Activated CD8-positive, alpha-beta T cell treated with anti-CD3 and anti-CD28 coated beads for 36 hours (primary cell): ENCODE data around the gene PPP1R13L. TPM values are rescaled to one million over a fixed set of nuclear protein-coding genes. Genes with fewer than 3 reads are reported as not detected.
"Not testable (repeated sequence)": the region's sequence is repeated elsewhere in the genome, so short reads cannot be mapped to it uniquely, and the experiment has no call there.

Experiments used
- ATAC-seq: fragments of 200-7000 bp; cut with Tn5 transposase; one replicate; pipeline ENCODE4 v1.10.0; 2021; ENCODE audit warnings: mild to moderate bottlenecking, moderate library complexity
- CTCF ChIA-PET: fragments of 350-600 bp; sonication (Branson Sonifier 250); formaldehyde crosslinking; loops from one replicate; lab custom pipeline; 2021; ENCODE audit warnings: antibody characterized with exemption; lab: Charles Lee
- POLR2A ChIA-PET: fragments of 350-600 bp; sonication (Branson Sonifier 250); formaldehyde crosslinking; loops from one replicate; lab custom pipeline; 2021; ENCODE audit warnings: antibody characterized with exemption; lab: Charles Lee
- DNase-seq: peaks from one replicate; pipeline ENCODE4 v3.0.0-alpha.2; 2020
- H3K27ac Mint-ChIP-seq: one replicate; pipeline ENCODE4 v1.8.0; 2021; ENCODE audit warnings: mild to moderate bottlenecking, mixed read lengths
- H3K27me3 Mint-ChIP-seq: one replicate; pipeline ENCODE4 v1.8.0; 2021; ENCODE audit warnings: mixed read lengths
- H3K36me3 Mint-ChIP-seq: one replicate; pipeline ENCODE4 v1.8.0; 2021; ENCODE audit warnings: low read depth, mixed read lengths
- H3K4me1 Mint-ChIP-seq: one replicate; pipeline ENCODE4 v1.8.0; 2021; ENCODE audit warnings: low read depth, mixed read lengths
- H3K4me3 Mint-ChIP-seq: one replicate; pipeline ENCODE4 v1.8.0; 2021; ENCODE audit warnings: mild to moderate bottlenecking, moderate library complexity, mixed read lengths
- H3K9me3 Mint-ChIP-seq: one replicate; pipeline ENCODE4 v1.8.0; 2021; ENCODE audit warnings: mixed read lengths
- intact Hi-C: fragments of 100-400 bp; cut with micrococcal nuclease; formaldehyde crosslinking; loops from one replicate; pipeline ENCODE4 v1.10.0; 2022
- total RNA-seq, 2 experiments: library from RNA; stranded (reverse); gene quantifications; one replicate each; pipeline ENCODE4 v1.2.3, GENCODE V29; 2021
- TF ChIP-seq, protein P1 (sequence below): fragments of 200-600 bp; IDR thresholded peaks from one replicate; pipeline ENCODE4 v1.8.0; 2022; ENCODE audit warnings: antibody characterized with exemption, mild to moderate bottlenecking

PPP1R13L gene
- total RNA-seq, 2 experiments from 2014 or later = 4.6 to 5.8 TPM

DNA sequence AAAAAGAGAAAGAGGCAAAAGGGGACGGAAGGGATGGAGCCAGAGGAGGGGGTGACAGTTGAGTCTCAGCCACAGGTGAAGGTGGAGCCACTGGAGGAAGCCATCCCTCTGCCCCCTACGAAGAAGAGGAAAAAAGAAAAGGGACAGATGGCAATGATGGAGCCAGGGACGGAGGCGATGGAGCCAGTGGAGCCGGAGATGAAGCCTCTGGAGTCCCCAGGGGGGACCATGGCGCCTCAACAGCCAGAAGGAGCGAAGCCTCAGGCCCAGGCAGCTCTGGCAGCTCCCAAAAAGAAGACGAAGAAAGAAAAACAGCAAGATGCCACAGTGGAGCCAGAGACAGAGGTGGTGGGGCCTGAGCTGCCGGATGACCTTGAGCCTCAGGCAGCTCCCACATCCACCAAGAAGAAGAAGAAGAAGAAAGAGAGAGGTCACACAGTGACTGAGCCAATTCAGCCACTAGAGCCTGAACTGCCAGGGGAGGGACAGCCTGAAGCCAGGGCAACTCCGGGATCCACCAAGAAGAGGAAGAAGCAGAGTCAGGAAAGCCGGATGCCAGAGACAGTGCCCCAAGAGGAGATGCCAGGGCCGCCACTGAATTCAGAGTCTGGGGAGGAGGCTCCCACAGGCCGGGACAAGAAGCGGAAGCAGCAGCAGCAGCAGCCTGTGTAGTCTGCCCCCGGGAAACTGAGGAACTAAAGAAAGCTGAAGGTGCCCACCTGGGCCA, 4.1 kb upstream of the PPP1R13L start:
- POLR2A ChIA-PET = interaction anchor here (1.5 kb wide), 1 partner anchor 9 kb away, joined by 3 read pairs; no protein-coding TSS in a partner anchor

DNA sequence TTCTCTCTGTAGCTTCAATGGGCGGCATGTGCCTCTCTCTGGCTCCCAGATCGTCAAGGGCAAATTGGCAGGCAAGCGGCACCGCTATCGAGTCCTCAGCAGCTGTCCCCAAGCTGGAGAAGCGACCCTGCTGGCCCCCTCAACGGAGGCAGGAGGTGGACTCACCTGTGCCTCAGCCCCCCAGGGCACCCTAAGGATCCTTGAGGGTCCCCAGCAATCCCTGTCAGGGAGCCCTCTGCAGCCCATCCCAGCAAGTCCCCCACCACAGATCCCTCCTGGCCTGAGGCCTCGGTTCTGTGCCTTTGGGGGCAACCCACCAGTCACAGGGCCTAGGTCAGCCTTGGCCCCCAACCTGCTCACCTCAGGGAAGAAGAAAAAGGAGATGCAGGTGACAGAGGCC, 3.3 kb upstream of the PPP1R13L start:
- ChIA-PET CTCF (interaction anchor here (0.7 to 1.7 kb wide), 3 partner anchors 29 to 77 kb away, joined by 3 to 9 read pairs (median 5); no protein-coding TSS in a partner anchor), POLR2A (interaction anchor here (1.1 to 1.5 kb wide), 4 partner anchors 10 to 71 kb away, joined by 3 to 8 read pairs (median 4); partner anchors contain the start of gene ERCC1)
- intact Hi-C loops = no loop called here
- Mint-ChIP-seq H3K4me3 (peak overlapping the region; percentile 93), H3K9me3 (no peaks in the 10 kb centered on the region), H3K4me1 (peaks cover 36% of the 10 kb centered on the region), H3K27ac (no peak overlapping the region), H3K27me3 (peaks cover 16% of the 10 kb centered on the region), H3K36me3 (peaks cover 12% of the 10 kb centered on the region)
- no peak for ATAC-seq
- TF ChIP-seq, protein P1, sequence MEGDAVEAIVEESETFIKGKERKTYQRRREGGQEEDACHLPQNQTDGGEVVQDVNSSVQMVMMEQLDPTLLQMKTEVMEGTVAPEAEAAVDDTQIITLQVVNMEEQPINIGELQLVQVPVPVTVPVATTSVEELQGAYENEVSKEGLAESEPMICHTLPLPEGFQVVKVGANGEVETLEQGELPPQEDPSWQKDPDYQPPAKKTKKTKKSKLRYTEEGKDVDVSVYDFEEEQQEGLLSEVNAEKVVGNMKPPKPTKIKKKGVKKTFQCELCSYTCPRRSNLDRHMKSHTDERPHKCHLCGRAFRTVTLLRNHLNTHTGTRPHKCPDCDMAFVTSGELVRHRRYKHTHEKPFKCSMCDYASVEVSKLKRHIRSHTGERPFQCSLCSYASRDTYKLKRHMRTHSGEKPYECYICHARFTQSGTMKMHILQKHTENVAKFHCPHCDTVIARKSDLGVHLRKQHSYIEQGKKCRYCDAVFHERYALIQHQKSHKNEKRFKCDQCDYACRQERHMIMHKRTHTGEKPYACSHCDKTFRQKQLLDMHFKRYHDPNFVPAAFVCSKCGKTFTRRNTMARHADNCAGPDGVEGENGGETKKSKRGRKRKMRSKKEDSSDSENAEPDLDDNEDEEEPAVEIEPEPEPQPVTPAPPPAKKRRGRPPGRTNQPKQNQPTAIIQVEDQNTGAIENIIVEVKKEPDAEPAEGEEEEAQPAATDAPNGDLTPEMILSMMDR = no peak
- DNase-seq = no peak

More for the DNA sequence above, 4.1 kb upstream of the PPP1R13L start:
- CTCF ChIA-PET = interaction anchor here (1.5 kb wide), 1 partner anchor 22 kb away, joined by 3 read pairs; no protein-coding TSS in a partner anchor
- Mint-ChIP-seq H3K4me1 (peaks cover 31% of the 10 kb centered on the region), H3K36me3 (peaks cover 17% of the 10 kb centered on the region), H3K27me3 (peaks cover 8% of the 10 kb centered on the region), H3K4me3 (no peak overlapping the region), H3K9me3 (no peaks in the 10 kb centered on the region), H3K27ac (peak overlapping the region; percentile 14)
- TF ChIP-seq, protein P1 = no peak
- ATAC-seq (no peak), DNase-seq (no peak)
- intact Hi-C loops = no loop called here

- peak overlapping the region; percentile 13 for H3K27ac Mint-ChIP-seq
- ATAC-seq, H3K9me3 Mint-ChIP-seq, H3K36me3 Mint-ChIP-seq, intact Hi-C loops, DNase-seq: not testable (repeated sequence)
- CTCF ChIA-PET = interaction anchor here (0.7 to 1.7 kb wide), 5 partner anchors 29 to 78 kb away, joined by 3 to 10 read pairs (median 5); no protein-coding TSS in a partner anchor
- peaks cover 22% of the 10 kb centered on the region for H3K27me3 Mint-ChIP-seq
- H3K4me3 Mint-ChIP-seq = peak overlapping the region; percentile 93
- POLR2A ChIA-PET = interaction anchor here (1.1 to 1.5 kb wide), 5 partner anchors 10 to 71 kb away, joined by 3 to 8 read pairs (median 4); partner anchors contain the start of gene ERCC1
- peaks cover 36% of the 10 kb centered on the region for H3K4me1 Mint-ChIP-seq
Observed at GRCh38 chr19:45407585-45407984, 2.7 kb upstream of the PPP1R13L start.

DNA sequence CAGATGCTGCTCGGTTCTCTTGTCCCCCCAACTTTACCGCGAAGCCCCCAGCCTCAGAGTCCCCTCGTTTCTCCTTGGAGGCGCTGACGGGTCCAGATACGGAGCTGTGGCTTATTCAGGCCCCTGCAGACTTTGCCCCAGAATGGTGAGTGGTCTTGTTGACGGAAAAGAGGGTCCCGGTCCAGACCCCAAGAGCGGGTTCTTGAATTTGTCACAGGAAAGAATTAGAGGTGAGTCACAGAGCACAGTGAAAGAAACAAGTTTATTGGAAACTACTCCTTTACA, 2.2 kb upstream of the PPP1R13L start:
- no peak for ATAC-seq
- peaks cover 7% of the 10 kb centered on the region for H3K36me3 Mint-ChIP-seq
- TF ChIP-seq, protein P1 = no peak
- H3K27me3 Mint-ChIP-seq = peaks cover 25% of the 10 kb centered on the region
- peak overlapping the region; percentile 88 for H3K27ac Mint-ChIP-seq
- ChIA-PET POLR2A (interaction anchor here (1.1 to 1.5 kb wide), 4 partner anchors 13 to 72 kb away, joined by 3 to 8 read pairs (median 4); partner anchors contain the start of gene ERCC1), CTCF (interaction anchor here (0.7 to 1.7 kb wide), 4 partner anchors 32 to 78 kb away, joined by 3 to 10 read pairs (median 7); no protein-coding TSS in a partner anchor)
- DNase-seq = no peak
- no peaks in the 10 kb centered on the region for H3K9me3 Mint-ChIP-seq
- peak overlapping the region; percentile 93 for H3K4me3 Mint-ChIP-seq
- H3K4me1 Mint-ChIP-seq = peaks cover 36% of the 10 kb centered on the region
- intact Hi-C loops = no loop called here

- Mint-ChIP-seq H3K36me3 (peaks cover 9% of the 10 kb centered on the region), H3K27ac (peak within 1 kb of the TSS; percentile 88), H3K27me3 (peaks cover 26% of the 10 kb centered on the region), H3K9me3 (no peaks in the 10 kb centered on the region), H3K4me3 (peak within 1 kb of the TSS; percentile 93), H3K4me1 (peaks cover 36% of the 10 kb centered on the region)
- CTCF ChIA-PET = interaction anchor here (0.7 to 2.9 kb wide), 5 partner anchors 33 to 79 kb away, joined by 3 to 10 read pairs (median 9); no protein-coding TSS in a partner anchor
- ATAC-seq (peak; percentile 77), DNase-seq (peak; percentile 84)
- POLR2A ChIA-PET = interaction anchor here (1.0 to 1.2 kb wide), 5 partner anchors 13 to 72 kb away, joined by 3 to 4 read pairs (median 3); no protein-coding TSS in a partner anchor
- TF ChIP-seq, protein P1 = no peak
- intact Hi-C loops = no loop called here
Observed at GRCh38 chr19:45406226-45407090, 1.6 kb upstream of the PPP1R13L start, which contains the start of gene POLR1G. TSS of gene POLR1G (plus strand) at chr19:45406644. CDS start at chr19:45406697, 53 bp downstream.
